HS-5 (cell line): Measurements from ENCODE around the gene ABHD2.
A peak's percentile ranks its signal among the peaks of the same experiment; 100 is the strongest.
"Not testable (repeated sequence)": the region's sequence is repeated elsewhere in the genome, so short reads cannot be mapped to it uniquely, and the experiment has no call there.

Experiments
- DNase-seq: peaks from one replicate; pipeline ENCODE4 v3.0.0-alpha.2; 2012; ENCODE audit warnings: low read depth

Gene ABHD2

DNA sequence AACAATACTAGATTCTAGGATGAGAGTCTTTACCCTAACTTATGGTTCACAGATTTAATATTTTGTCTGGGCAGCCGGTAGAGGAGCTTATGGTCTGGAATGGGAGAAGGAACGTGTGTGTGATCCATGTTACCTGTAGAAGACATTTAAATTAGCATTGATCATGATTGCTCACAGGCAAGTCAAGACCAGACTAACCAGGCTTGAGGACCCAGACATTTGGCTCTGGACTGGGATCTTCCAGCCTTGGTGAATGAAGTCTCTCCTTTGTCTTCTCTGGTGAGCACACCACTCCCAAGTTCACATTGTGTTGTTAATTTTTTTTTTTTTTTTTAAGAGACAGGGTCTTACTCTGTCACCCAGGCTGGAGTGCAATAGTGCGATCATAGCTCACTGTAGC is 11.7 kb downstream of the ABHD2 start:
- DNase-seq = no peak

DNA sequence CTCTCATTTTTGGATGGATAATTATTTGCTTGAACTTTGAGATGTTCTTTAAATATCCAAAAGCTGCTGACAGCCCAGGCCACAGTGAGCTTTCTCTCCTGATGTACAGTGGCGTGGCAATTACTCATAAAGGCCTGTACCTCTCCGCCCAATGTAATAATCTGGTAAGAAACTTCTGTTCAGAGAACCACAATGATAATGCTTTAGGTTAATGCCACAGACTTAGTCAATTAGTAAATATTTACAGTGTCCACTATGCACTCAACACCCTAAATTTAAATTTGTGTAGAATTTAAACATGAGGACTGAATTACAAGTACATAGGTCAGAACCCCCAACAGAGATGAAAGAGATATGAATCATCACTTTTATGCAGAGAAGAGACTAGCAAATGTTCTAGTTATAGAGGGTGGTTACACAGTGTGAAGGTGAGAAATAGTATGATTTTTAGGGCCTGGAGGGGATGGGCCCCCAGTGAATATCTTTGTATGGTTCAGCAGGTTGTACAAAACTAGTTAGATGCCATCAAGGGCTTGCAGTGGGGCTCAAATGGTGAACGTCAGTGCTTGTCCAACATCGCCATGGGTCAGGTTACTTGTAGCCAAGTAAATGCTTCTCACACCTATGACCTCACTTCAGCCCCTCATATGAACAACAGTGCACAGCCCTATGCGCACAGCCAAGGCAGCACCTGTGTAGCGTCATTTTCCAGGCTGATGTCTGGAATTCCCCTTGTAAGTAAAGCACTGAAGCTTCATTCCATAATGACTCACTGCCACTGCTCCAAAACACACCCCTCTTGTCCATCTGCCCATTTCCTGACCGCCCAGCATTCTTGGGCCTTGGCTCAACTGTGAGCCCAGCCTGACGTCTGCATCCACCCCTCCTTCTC is 13.3 kb downstream of the ABHD2 start:
- peak; percentile 87 for DNase-seq

DNA sequence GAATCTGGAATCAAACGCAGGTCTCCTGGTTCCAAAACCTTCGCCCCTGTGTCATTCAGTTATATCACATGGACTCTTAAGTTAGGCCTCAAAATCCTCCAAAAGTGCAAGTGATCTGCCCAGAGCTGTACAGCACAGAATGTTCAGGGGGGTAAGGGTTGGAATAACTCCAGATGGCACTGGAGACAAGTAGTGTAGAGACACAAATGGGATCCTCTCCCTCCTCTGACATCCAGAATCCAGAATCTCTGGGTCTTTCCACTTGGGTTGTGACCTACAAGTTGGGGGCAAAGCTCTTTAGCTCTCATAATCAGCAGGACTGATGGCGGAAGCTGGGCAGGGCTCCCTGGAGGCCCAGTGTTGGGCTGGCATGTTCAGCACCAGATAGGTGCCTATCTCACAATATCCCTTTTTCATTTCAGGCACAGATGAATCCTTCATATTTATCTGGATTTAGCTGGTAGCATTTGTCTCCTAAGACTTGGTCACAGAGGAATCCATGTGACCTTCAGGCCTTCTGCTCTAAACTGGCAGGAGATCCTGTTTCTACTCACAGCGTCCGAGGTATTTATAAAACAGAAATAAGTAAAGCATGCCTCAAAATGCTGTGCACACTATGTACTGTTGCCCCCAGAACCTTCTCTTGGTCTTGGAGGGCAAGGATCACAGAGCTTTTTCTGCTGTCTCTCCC is 15.4 kb downstream of the ABHD2 start:
- no peak for DNase-seq

DNA sequence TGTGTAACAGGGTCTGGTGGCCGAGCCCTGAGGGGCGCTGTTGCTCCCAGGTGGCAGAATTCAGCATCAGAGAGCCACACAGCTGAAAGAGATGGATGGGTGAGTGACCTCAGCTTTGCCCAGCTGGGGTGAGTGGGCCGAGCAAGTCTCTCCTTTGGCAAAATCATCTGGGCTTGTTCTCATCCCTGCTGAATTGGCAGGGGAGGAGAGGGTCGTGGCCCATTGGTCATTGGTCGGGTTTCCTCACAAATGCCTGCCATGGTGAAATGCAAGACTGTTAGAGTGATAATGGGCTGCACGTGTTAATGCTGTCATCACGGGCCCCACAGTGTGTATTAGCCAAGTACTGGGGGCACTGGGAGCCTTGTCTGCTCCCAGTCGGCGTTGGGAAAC is 15.9 kb downstream of the ABHD2 start:
- no peak for DNase-seq

DNA sequence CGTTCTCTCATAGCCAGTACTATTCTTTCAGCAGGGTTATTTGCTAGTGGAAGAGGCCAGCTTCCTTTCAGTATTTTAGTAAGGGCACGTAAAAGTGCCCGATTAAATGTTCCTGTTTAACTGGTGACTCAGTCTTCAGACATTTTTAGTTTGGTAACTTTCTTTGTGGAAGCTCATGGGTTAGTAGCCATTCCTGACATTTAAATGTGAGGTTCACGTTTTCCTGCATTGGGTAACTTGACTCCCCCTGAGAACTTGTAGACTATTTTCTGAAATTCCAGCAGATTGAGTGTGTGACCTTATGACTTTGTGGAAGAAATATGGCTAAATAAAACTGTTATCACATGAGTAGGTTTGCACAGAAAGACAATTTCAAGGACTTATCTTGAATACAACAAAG is 16.9 kb downstream of the ABHD2 start:
- peak; percentile 97 for DNase-seq

DNA sequence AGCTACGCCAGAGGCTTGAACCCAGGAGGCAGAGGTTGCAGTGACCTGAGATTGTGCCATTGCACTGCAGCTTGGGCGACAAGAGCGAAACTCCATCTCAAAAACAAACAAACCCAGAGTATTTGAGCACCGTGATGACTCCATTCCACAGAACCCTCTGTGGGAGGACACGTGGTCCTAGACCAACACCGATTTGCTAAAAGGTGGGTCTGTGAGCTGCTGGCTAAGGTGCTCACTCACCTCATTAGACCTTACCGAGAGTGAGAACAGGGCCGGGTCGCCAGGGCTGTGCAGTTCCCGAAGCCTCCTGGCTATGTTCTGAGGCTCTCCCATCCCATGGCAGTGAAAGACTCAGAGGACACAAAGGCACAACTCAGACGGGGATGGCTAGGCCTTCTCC is 17.9 kb downstream of the ABHD2 start:
- DNase-seq = no peak

DNA sequence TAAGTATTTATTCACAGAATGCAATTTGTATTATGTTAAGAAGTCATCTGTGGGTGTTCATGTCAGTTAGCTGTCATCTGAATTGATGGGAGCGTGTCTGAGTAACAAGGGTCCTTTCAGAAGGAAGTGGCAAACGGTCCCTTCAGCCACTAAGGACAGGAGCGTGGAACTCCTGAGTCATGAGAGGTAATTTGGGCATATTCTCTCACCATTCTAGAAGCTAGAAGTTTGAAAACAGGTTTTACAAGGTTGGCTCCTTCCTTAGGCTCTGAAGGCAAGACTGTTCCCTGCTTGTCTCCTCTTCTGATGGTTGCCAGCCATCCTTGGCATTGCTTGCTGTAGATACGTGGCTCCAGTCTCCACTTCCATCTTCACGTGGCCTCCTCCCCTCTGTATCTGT is 19.7 kb downstream of the ABHD2 start:
- no peak for DNase-seq

DNA sequence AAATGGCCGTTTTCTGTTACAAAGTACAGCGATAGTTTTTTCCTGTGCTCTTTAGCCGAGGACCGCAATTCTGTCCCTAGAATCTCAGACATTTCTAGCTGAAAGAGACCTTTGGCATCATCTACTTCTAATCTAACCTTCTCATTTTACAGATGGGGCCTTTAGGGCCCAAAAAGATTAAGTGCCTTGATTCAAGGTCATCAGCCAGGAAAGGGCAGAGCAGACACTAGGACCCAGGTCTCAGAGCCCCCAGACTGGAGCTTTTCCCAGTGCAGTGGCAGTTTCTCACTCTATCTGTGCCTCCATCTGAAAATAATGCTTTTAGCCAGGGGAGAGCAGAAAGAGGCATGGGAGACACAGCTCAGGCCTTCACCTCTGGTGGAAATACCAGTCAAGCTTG is 20.6 kb downstream of the ABHD2 start:
- no peak for DNase-seq

DNA sequence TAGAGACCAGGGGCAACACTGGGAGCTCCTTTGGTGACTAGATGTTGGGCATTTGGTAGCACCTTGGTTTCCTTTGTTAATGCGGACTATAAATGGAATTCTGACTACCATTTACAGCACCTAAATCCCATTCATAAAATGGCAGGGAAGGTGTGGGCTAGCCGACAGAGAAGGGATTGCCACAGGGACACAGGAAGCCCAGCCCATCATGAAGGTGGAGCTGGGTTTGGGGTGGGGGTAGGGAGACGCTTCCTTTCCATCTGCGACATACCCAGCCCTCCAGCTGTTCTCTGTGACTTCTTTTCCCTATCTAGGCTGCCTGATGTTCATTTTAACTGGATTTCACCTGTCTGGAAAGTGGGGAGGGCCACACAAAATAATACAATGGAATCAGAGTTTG is 21.0 kb downstream of the ABHD2 start:
- DNase-seq = no peak

DNA sequence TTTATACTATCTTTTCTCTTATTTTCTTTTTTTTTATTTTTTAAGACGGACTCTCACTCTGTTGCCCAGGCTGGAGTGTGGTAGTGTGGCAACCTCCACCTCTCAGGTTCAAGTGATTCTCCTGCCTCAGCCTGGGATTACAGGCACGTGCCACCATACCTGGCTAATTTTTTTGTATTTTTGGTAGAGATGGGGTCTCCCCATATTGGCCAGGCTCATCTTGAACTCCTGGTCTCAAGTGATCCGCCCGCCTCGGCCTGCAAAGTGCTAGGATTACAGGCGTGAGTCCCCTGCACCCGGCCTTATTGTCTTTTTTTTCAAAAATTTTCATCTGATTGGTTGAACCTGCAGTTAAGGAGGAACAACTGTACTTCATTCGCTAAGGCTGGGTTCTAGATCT is 21.8 kb downstream of the ABHD2 start:
- DNase-seq = no peak

DNA sequence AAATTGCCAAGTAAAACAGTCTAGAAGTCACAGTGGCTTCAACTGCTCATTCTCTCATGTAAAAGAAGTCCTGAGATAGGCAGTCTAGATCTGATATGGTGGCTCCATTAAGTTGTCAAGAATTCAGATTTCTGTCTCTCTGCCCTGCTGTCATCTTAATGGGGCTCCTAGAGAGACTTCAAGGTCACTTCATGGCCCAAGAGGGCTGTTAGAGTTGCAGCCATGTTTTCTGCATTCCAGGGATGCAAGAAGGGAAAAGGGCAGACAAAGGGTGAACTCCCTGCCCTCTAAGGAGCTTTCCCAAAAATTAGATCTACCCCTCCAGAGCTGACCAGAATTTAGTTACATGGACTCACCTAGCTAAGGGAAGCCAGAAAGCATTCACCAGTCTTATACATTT is 23.1 kb downstream of the ABHD2 start:
- DNase-seq = no peak

DNA sequence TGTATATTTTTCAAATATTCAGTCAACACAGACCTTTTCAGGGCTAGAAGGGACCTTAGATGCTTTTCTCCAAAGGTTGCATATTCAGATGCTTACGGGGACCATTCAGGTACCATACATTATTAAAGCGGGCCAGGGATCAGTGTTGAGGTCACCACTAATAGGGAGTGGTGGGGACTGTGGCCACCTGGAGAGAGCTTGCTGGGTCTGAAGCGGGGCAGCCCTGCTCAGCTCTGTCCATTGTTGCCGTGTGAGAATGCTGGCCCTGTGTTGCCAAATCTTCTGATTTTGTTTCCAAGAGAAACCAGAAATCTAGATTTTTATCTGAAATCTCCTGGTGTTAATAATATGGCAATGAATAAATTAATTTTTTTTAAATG is 23.7 kb downstream of the ABHD2 start:
- no peak for DNase-seq

DNA sequence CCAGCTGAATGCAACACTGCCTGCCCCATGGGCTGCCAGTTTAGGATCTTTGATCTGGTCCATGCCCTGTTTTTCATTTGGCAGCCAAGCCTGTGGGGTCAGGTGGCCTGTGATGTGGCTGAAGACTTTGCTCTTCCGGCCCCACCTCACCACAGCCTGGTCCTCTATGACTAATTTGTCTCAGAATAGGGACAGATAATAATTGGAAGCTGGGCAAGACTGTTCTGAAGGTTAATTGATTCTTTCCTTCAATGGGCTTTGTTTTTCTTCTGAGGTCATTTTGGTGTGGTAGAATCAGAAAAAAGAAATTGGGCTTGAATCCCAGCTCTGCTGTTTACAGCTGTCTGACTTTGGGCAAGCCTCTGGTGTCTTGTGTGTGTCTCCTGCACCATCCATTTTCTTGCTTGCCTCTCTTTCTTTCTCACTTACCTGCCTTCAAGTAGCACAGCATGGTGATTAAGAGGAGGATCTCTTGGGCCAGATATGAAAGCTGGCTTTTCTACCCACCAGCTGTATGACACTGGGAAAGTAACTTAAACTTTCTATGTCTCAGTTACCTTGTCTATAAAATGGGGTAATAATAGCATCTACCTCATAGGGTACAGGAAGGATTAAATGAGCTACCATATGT is 24.2 kb downstream of the ABHD2 start:
- no peak for DNase-seq

DNA sequence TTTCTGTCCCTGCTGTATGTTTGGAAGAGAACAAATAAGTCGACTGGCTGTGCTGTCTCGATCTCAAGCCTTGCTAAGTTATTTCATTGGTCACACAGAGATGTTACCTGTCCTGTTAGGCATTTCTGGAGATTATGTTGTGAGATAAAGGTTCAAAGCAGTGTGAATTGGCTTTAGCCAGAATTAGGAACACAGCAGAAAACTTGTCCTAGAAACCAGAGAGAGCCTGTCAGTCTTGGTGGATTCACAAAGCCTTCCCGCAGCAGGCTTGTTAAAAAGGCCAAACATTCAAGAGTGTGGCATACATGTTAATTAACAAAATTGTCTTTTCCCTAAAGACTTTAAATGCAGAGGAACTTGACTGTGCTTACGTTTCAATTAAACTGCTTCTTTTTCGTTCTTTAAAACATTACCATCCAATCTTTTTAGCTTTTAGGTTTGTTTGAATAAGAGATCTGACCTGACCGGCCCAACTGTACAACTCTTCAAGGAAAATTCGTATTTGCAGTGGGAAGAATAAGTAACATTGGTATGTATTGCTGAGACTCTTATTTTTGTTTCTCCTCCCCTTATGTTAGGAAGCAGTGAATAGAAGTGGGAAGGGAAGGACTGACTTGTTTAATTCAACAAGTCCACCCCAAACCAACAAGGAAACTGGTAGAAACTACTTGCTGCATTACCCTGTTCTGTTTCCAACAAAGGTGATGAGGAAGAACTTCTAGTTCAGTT is 25.2 kb downstream of the ABHD2 start:
- no peak for DNase-seq

DNA sequence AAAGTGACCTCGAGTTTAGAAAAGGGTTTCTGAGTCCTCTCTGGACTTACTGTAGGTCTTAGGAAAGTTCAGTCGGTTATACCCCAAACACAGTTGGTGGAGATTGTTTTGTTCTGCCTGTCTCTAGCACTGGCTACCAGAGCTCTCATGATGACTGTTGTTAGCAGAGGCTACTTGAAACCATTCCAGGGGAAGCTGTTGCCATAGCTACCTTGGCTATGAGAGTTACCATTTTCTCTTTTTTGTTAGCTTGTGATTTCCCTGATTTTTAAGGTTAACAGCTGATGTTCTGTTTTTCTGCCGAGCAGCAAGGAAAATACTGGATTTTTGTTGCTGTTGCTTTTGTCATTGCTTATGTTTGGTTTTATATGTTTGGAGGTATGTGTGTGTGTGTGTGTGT is 26.7 kb downstream of the ABHD2 start:
- DNase-seq = no peak

DNA sequence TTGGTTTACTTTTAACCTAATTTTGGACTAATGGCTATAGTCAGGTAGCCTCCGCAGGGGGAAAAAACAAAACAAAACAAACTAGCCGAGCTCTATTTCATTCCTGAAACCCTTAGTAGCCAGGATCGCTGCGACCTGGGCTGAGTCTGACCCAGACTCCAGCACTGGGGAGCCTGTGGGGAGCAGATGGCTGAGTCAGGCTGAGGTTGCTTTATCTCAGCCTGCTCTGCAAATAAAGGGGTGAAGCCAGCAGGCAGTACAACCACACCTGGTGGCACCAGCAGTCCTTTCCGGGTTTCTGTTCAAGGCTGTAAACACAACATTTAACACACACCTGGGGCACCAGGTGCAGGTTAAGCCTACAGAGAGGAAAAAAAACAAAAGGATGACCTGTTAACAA is 27.3 kb downstream of the ABHD2 start:
- DNase-seq = no peak

DNA sequence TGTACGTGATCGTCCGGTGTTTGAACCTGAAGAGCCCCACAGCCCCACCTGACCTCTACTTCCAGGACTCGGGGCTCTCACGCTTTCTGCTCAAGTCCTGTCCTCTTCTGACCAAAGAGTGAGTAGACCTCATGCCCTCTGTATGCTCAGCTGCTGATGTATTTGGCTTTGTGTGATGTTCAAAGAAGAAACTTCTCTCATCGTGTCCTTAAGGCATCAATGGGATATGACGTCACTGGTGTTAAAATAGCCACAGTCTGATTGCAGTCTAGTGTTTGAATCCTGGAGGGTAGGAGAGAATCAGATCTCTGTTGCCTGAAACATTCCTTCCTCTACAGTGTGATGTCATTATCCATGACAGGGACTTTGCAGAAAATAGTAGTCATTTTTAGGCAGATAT is 28.1 kb downstream of the ABHD2 start:
- no peak for DNase-seq

DNA sequence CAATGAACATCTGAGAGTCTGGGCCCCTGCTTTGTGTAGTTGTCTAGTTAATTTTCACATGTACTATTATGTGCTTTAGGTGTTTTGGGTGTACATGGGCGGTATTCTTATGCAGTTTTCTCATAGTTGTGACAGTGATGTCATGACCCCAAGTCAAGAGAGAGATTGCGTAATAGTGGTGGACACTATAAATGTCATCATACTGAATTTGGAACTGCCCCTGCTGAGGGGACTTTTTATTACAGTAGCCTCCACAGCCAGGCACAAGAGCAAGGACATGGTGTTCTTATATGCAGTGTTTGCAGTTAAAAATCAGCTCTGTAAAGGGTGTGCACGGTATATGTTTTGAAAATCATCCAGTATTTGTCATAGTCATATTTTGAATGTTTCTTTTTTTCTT is 29.5 kb downstream of the ABHD2 start:
- no peak for DNase-seq

DNA sequence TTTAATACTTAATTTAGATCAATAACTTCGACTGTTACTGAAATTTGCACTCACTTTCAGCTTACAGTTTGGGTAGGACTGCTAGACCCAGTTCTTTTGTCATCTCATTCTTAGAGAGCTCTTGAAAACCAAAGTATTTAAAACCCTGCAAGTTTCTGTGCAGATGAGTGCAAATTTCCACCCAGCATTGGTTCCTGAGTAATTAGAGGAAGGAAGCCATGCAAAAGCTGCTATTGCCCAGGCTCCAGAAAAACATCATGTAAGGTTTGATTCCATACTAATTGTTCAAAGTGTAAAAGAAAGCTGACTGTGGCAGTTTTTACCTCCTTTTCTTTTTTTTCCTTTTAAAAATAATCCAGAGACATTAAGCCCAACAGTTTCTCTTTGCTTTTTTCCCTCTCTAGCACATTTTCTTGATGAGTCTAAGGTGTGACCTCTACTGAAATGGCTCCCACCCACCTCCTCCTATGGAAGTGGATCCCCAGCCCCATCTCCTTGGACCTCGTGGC is 30.3 kb downstream of the ABHD2 start:
- DNase-seq = no peak

DNA sequence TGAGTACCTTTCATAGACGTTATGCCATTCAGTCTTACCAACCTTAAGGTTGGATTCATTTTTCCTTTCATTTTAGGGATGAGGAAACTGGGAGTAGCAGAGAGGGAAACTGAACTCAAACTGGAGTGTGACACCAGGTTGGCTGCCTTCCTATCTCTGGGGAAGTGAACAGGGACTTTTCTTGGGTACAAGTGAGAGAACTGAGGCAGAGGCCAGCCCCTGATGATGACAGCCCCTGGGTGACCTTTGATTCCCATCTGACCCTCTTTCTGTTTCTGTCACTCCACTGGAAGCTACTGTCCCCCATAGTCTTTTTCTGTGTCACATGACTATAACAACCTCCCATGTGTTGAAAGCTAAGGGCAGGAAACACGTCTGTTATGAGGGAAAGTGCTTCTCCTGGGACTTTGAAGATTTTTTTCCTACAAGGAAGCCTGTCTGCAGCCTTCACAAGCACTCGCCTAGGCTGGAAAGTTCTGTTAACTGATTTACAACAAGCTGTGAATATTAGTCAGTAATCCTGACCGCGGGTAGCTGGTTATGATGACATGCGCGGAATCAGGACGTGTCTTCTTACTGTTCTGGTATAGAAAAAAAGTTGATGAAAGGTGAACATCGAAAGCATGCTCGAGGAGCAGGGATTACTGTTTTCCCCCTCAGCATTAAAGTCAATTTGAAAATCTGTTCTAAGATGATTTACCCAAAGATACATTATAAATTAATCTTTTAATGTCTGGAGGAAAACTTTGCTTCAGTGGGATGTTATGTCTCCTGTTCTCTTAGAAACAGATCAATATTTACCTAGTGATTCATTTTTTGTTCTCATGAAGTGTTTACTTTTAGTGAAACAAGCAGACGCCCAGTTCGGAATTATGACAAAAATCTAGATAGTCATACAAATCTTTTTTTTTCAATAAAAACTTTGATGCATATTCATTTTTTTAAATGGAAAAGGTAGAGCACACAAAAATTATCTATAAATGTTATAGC is 31.5 kb downstream of the ABHD2 start:
- DNase-seq = no peak

DNA sequence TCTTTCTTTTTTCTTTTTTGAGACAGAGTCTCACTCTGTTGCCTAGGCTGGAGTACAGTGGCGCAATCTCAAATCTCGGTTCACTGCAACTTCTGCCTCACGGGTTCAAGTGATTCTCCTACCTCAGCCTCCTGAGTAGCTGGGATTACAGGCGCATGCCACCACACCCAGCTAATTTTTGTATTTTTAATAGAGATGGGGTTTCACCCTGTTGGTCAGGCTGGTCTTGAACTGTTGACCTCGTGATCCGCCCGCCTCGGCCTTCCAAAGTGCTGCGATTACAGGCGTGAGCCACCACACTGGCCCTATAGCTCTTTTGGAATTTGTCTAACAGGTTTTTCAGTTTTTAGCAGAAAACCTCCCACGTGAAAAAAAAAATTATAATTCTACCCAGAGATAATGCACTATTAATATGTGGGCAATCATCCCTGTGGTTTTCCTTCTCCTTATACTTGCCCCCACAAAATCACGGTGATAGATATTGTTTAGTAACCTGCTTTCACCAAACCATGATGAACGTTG is 32.3 kb downstream of the ABHD2 start:
- DNase-seq = not testable (repeated sequence)
